ENCODE measurements around the gene ADGRD1. TPM values are rescaled to one million over a fixed set of nuclear protein-coding genes. Genes with fewer than 3 reads are reported as not detected.

ADGRD1 gene
- polyA plus RNA-seq, 3 donors, result 4.7 to 17.9 (median 4.9) TPM

DNA sequence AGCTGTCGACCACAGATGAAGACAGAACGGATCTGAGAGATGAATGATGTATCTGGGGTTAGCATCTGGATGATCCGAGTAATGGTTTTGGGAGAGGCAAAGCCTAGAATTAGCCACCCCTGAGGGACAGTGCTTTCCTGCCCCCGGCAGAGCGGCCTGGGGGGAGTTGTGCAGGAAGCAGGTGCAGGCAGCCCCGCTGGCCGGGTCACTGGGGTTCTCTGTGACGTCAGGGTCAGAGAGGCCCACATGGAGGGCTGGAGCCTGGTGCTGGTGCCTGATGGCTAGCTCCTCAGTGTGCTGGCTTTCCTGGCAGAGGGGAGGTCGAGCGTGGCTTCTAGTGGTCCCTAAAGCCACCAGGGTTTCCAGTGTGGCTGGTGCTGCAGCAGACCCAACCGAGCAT lies 70.3 kb downstream of the ADGRD1 start:
- no peak overlapping the region for H3K27ac ChIP-seq (ENCODE audit: low read depth in 1 of 2, low read length in 2 of 2)
- no peak overlapping the region for H2AFZ ChIP-seq (ENCODE audit: insufficient read depth, low read depth, low read length, poor library complexity, severe bottlenecking)
- H3K36me3 ChIP-seq (replicated peaks in 1 of 2; ENCODE audit: control insufficient read depth in 1 of 2, insufficient read depth in 2 of 2, low read length in 2 of 2), result peaks cover 3 to 8% of the 10 kb centered on the region in 2 donors
- H3K9me3 ChIP-seq (replicated peaks in 1 of 2; ENCODE audit: control insufficient read depth in 1 of 2, insufficient read depth in 1 of 2, low read length in 2 of 2), result no peaks in the 10 kb centered on the region
- no peaks in the 10 kb centered on the region for H3K4me1 ChIP-seq (ENCODE audit: control insufficient read depth in 1 of 2, insufficient read depth in 2 of 2, low read length in 2 of 2)
- no peaks in the 10 kb centered on the region for H3K79me2 ChIP-seq (ENCODE audit: insufficient read depth, low read length)
- no peak overlapping the region for H3K9ac ChIP-seq (ENCODE audit: insufficient read depth, low read length, poor library complexity, severe bottlenecking)
- H3K27ac Mint-ChIP-seq, result no peak overlapping the region
- H3K4me3 Mint-ChIP-seq, result no peak overlapping the region
- DNase-seq, result no peak
- 80% methylated on average over 11 of the region's 11 CpGs for WGBS (ENCODE audit: insufficient coverage)
- H3K4me2 ChIP-seq (replicated peaks; ENCODE audit: extremely low read depth, low read length, poor library complexity, severe bottlenecking), result no peak overlapping the region
- TF ChIP-seq, protein P1, sequence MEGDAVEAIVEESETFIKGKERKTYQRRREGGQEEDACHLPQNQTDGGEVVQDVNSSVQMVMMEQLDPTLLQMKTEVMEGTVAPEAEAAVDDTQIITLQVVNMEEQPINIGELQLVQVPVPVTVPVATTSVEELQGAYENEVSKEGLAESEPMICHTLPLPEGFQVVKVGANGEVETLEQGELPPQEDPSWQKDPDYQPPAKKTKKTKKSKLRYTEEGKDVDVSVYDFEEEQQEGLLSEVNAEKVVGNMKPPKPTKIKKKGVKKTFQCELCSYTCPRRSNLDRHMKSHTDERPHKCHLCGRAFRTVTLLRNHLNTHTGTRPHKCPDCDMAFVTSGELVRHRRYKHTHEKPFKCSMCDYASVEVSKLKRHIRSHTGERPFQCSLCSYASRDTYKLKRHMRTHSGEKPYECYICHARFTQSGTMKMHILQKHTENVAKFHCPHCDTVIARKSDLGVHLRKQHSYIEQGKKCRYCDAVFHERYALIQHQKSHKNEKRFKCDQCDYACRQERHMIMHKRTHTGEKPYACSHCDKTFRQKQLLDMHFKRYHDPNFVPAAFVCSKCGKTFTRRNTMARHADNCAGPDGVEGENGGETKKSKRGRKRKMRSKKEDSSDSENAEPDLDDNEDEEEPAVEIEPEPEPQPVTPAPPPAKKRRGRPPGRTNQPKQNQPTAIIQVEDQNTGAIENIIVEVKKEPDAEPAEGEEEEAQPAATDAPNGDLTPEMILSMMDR (IDR thresholded peaks at IDR 0.05), result no peak
- H3K4me1 Mint-ChIP-seq, result no peaks in the 10 kb centered on the region
- no peaks in the 10 kb centered on the region for H3K27me3 ChIP-seq (ENCODE audit: control insufficient read depth in 2 of 2, insufficient read depth in 2 of 2, low read length in 2 of 2)
- H4K20me1 ChIP-seq (ENCODE audit: insufficient read depth, low read length), result peaks cover 30% of the 10 kb centered on the region
- no peaks in the 10 kb centered on the region for H3K9me3 Mint-ChIP-seq
- peaks cover 13 to 28% of the 10 kb centered on the region in 2 donors for H3K36me3 Mint-ChIP-seq
- intact Hi-C loops (cut with micrococcal nuclease), result no loop called here
- H3K27me3 Mint-ChIP-seq (ENCODE audit: low read depth in 3 of 3), result peaks cover 7 to 14% (median 14%) of the 10 kb centered on the region in 3 donors
- no peak overlapping the region for H3K4me3 ChIP-seq (replicated peaks in 1 of 3; ENCODE audit: low read depth in 2 of 3, low read length in 3 of 3)

DNA sequence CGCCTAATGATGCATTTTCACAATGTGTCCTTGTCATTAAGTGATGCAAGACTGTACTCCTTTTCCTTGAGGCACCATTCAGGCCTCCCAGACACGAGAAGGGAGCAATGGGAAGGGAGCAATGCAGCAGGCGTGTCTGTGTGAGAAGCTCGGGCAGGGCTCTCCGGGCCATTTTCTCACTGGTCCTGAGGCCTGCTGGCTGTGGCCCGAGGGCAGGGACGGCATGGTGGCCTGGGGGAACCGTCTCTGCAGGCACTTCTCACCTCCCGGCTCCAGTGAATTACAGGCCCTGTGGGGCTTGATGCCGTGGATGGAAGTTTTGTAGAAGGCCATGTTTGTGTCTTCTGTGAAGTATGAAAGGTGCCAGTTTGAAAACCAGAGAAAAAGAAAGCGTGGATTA lies 71.0 kb downstream of the ADGRD1 start:
- H4K20me1 ChIP-seq (ENCODE audit: insufficient read depth, low read length), result peaks cover 37% of the 10 kb centered on the region
- Mint-ChIP-seq H3K36me3 (peaks cover 13 to 28% of the 10 kb centered on the region in 2 donors), H3K4me1 (no peaks in the 10 kb centered on the region), H3K4me3 (no peak overlapping the region), H3K27ac (no peak overlapping the region), H3K27me3 (ENCODE audit: low read depth in 3 of 3) (peaks cover 7 to 16% (median 12%) of the 10 kb centered on the region in 3 donors), H3K9me3 (no peaks in the 10 kb centered on the region)
- no peak overlapping the region for H2AFZ ChIP-seq (ENCODE audit: insufficient read depth, low read depth, low read length, poor library complexity, severe bottlenecking)
- H3K4me1 ChIP-seq (ENCODE audit: control insufficient read depth in 1 of 2, insufficient read depth in 2 of 2, low read length in 2 of 2), result no peaks in the 10 kb centered on the region
- H3K4me3 ChIP-seq (replicated peaks in 1 of 3; ENCODE audit: low read depth in 2 of 3, low read length in 3 of 3), result no peak overlapping the region
- TF ChIP-seq, protein P1 (IDR thresholded peaks at IDR 0.05), result no peak
- intact Hi-C loops (cut with micrococcal nuclease), result no loop called here
- H3K36me3 ChIP-seq (replicated peaks in 1 of 2; ENCODE audit: control insufficient read depth in 1 of 2, insufficient read depth in 2 of 2, low read length in 2 of 2), result peaks cover 3 to 8% of the 10 kb centered on the region in 2 donors
- no peak overlapping the region for H3K4me2 ChIP-seq (replicated peaks; ENCODE audit: extremely low read depth, low read length, poor library complexity, severe bottlenecking)
- H3K79me2 ChIP-seq (ENCODE audit: insufficient read depth, low read length), result no peaks in the 10 kb centered on the region
- no peak overlapping the region for H3K27ac ChIP-seq (ENCODE audit: low read depth in 1 of 2, low read length in 2 of 2)
- no peaks in the 10 kb centered on the region for H3K9me3 ChIP-seq (replicated peaks in 1 of 2; ENCODE audit: control insufficient read depth in 1 of 2, insufficient read depth in 1 of 2, low read length in 2 of 2)
- no peak overlapping the region for H3K9ac ChIP-seq (ENCODE audit: insufficient read depth, low read length, poor library complexity, severe bottlenecking)
- WGBS (ENCODE audit: insufficient coverage), result 82% methylated on average over 10 of the region's 11 CpGs
- no peak for DNase-seq
- H3K27me3 ChIP-seq (ENCODE audit: control insufficient read depth in 2 of 2, insufficient read depth in 2 of 2, low read length in 2 of 2), result no peaks in the 10 kb centered on the region
